Parathyroid adenoma (tissue), 2 donors: Measurements from ENCODE around the gene LCN2.

ENCODE experiments used
- H2AFZ ChIP-seq: fragments of 300-600 bp; sonication (generic); one replicate; pipeline ENCODE4 v1.7.0; 2017; ENCODE audit warnings: antibody characterized with exemption, mild to moderate bottlenecking
- H3K27ac ChIP-seq: fragments of 300-600 bp; sonication (generic); one replicate; pipeline ENCODE4 v1.7.0; 2017
- H3K27me3 ChIP-seq: fragments of 300-600 bp; sonication (generic); one replicate; pipeline ENCODE4 v1.7.0; 2017; ENCODE audit warnings: low read length; ENCODE audit not compliant: control insufficient read depth, insufficient read depth
- H3K36me3 ChIP-seq: fragments of 300-600 bp; sonication (generic); one replicate; pipeline ENCODE4 v1.7.0; 2017; ENCODE audit warnings: low read length; ENCODE audit not compliant: control insufficient read depth, insufficient read depth
- H3K4me1 ChIP-seq: fragments of 300-600 bp; sonication (generic); one replicate; pipeline ENCODE4 v1.7.0; 2017; ENCODE audit warnings: control low read depth
- H3K4me2 ChIP-seq: fragments of 300-600 bp; sonication (generic); one replicate; pipeline ENCODE4 v1.7.0; 2017; ENCODE audit warnings: low read length
- H3K4me3 ChIP-seq: fragments of 300-600 bp; sonication (generic); one replicate; pipeline ENCODE4 v1.7.0; 2017; ENCODE audit warnings: low read depth, low read length
- H3K79me2 ChIP-seq: fragments of 300-600 bp; sonication (generic); one replicate; pipeline ENCODE4 v1.7.0; 2017; ENCODE audit warnings: control low read depth
- H3K9ac ChIP-seq: fragments of 300-600 bp; sonication (generic); one replicate; pipeline ENCODE4 v1.7.0; 2017; ENCODE audit warnings: mild to moderate bottlenecking
- H3K9me3 ChIP-seq: fragments of 300-600 bp; sonication (generic); one replicate; pipeline ENCODE4 v1.7.0; 2017; ENCODE audit warnings: low read length; ENCODE audit not compliant: control insufficient read depth
- TF ChIP-seq, protein P1 (sequence below): fragments of 300-600 bp; sonication (generic); IDR thresholded peaks from one replicate; pipeline ENCODE4 v1.7.0; 2017; ENCODE audit warnings: antibody characterized with exemption, mild to moderate bottlenecking
- donor health status: primary hyperparathyroidism.

Gene LCN2

DNA sequence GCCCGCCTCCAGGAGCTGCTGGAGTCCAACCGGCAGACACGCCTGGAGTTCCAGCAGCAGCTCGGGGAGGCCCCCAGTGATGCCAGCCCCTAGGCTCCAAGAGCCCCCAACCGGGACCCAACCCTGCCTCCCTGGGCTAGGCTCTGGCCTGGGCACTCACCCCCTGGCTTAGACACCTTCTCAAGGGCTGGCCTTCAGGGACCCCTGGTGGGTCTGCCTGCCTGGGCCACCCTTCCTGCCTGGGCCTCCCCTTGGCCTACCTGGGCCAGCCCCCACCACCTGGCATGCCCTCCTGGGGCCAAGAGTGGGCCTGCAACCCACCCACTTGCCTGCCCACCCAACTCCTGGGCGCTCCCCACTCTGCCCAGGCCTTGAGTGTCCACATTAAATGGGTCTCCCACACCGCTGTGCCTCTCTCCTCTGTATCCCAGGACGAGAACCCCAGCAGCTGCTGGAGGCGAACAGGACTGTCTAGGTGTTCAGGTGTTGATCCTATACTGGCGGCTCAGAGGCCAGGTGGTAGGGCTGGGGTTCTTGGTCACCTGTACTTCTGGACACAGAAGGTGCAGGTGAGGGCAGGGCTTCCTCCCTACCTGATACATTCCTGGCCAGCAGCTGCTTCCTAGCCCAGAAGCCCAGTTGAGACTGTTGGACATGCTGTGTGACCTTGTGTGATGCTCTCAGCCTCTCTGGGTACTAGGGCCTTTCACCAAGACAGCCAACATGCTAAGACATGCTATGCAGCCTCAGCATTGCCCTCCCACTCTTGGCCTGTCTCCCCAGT lies 14.5 kb downstream of the LCN2 start:
- Histone ChIP-seq H3K9me3 (no peaks in the 10 kb centered on the region), H2AFZ (no peak overlapping the region), H3K27me3 (no peaks in the 10 kb centered on the region), H3K4me3 (no peak overlapping the region), H3K9ac (no peak overlapping the region), H3K4me2 (no peak overlapping the region), H3K79me2 (no peaks in the 10 kb centered on the region), H3K4me1 (no peaks in the 10 kb centered on the region), H3K36me3 (no peaks in the 10 kb centered on the region), H3K27ac (no peak overlapping the region)
- TF ChIP-seq, protein P1, sequence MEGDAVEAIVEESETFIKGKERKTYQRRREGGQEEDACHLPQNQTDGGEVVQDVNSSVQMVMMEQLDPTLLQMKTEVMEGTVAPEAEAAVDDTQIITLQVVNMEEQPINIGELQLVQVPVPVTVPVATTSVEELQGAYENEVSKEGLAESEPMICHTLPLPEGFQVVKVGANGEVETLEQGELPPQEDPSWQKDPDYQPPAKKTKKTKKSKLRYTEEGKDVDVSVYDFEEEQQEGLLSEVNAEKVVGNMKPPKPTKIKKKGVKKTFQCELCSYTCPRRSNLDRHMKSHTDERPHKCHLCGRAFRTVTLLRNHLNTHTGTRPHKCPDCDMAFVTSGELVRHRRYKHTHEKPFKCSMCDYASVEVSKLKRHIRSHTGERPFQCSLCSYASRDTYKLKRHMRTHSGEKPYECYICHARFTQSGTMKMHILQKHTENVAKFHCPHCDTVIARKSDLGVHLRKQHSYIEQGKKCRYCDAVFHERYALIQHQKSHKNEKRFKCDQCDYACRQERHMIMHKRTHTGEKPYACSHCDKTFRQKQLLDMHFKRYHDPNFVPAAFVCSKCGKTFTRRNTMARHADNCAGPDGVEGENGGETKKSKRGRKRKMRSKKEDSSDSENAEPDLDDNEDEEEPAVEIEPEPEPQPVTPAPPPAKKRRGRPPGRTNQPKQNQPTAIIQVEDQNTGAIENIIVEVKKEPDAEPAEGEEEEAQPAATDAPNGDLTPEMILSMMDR = no peak

DNA sequence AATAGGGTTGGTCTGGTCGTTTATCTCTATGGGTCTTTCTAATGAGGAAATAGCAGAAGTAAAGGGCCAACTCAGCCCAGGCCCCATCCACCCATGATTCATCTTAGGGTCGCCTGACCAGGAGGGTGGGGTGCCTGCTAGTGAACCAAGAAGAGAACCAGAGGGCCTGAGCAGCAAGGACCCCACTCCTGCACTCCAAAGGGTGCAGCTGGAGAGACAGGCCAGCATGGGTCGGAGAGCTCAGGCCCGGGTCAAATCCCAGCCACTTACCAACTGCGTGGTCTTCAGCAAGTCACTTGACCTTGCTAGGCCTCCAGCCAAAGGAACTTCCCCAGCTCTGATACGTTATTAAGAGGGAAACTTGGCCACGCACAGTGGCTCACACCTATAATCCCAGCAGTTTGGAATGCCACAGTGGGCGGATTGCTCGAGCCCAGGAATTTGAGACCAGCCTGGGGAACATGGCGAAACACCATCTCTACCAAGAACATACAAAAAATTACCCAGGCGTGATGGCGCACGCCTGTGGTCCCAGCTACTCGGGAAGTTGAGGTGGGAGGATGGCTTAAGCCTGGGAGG lies 15.1 kb downstream of the LCN2 start:
- Histone ChIP-seq H3K9me3 (no peaks in the 10 kb centered on the region), H3K27ac (no peak overlapping the region), H3K36me3 (no peaks in the 10 kb centered on the region), H3K27me3 (no peaks in the 10 kb centered on the region), H2AFZ (no peak overlapping the region), H3K4me1 (no peaks in the 10 kb centered on the region), H3K9ac (no peak overlapping the region), H3K4me2 (no peak overlapping the region), H3K4me3 (no peak overlapping the region), H3K79me2 (no peaks in the 10 kb centered on the region)
- TF ChIP-seq, protein P1 = no peak

DNA sequence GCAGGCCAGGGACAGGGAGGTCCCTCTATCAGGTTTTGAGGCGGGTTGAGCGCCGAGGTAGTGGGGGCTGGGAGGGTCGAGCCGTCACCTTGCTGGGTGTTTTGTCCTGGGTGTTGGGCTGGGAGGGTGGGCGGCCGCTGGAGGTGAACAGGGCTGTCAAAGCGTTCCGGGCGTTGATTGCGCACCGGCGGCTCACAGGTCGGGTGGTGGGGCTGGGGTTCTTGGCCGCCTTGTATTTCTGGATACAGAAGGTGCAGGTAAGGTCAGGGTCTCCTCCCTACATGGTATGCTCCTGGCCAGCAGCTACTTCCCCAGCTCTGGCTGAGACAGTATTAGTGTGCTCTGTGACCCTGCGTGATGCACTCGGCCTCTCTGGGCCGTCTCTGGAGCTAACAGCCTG lies 16.9 kb downstream of the LCN2 start:
- no peaks in the 10 kb centered on the region for H3K9me3 ChIP-seq
- no peaks in the 10 kb centered on the region for H3K79me2 ChIP-seq
- H3K4me1 ChIP-seq = no peaks in the 10 kb centered on the region
- no peak overlapping the region for H3K4me2 ChIP-seq
- H3K27me3 ChIP-seq = no peaks in the 10 kb centered on the region
- no peak overlapping the region for H3K4me3 ChIP-seq
- no peaks in the 10 kb centered on the region for H3K36me3 ChIP-seq
- no peak overlapping the region for H2AFZ ChIP-seq
- H3K27ac ChIP-seq = no peak overlapping the region
- no peak overlapping the region for H3K9ac ChIP-seq
- TF ChIP-seq, protein P1 = no peak

- Histone ChIP-seq H3K9me3 (no peaks in the 10 kb centered on the region), H3K9ac (no peak overlapping the region), H3K27me3 (no peaks in the 10 kb centered on the region), H2AFZ (no peak overlapping the region), H3K79me2 (no peaks in the 10 kb centered on the region), H3K27ac (no peak overlapping the region), H3K4me3 (no peak overlapping the region), H3K36me3 (no peaks in the 10 kb centered on the region), H3K4me2 (no peak overlapping the region), H3K4me1 (no peaks in the 10 kb centered on the region)
- TF ChIP-seq, protein P1 = no peak
These were observed 18.0 kb downstream of the LCN2 start for GRCh38 chr9:128167209-128167608.
